Measurements from ENCODE around the gene DIS3L2. TPM values are rescaled to one million over a fixed set of nuclear protein-coding genes. Genes with fewer than 3 reads are reported as not detected.

The DIS3L2 gene
- total and polyA plus RNA-seq, 2 experiments from 2014 or later: 15.2 to 25.3 TPM

GRCh38 chr2:232353096-232353495 lies 391.6 kb downstream of the DIS3L2 start:
- no peaks in the 10 kb centered on the region for H3K79me2 ChIP-seq (replicated peaks; ENCODE audit: insufficient read depth)
- no peak overlapping the region for H3K4me2 ChIP-seq
- ATAC-seq: no peak
- no peaks in the 10 kb centered on the region for H3F3A ChIP-seq (replicated peaks; ENCODE audit: low read depth)
- no peak for DNase-seq (ENCODE audit: low spot score)
- Mint-ChIP-seq H3K9me3 (peaks cover 24% of the 10 kb centered on the region), H3K27ac (no peak overlapping the region), H3K27me3 (ENCODE audit: insufficient read depth, low read depth, poor library complexity) (peaks cover 30% of the 10 kb centered on the region), H3K4me3 (no peak overlapping the region), H3K36me3 (ENCODE audit: low read depth) (peaks cover 9% of the 10 kb centered on the region; the same call in 2 of the 3 replicates), H3K4me1 (no peaks in the 10 kb centered on the region)
- H3K36me3 ChIP-seq (ENCODE audit: insufficient read depth): 0 out of 2 replicates have a peak, but pooled peaks cover 5% of the 10 kb centered on the region
- no peaks in the 10 kb centered on the region for H3K9me2 ChIP-seq (ENCODE audit: insufficient read depth)
- H3K4me1 ChIP-seq (ENCODE audit: insufficient read depth): no peaks in the 10 kb centered on the region
- TF ChIP-seq ETS1 (IDR thresholded peaks at IDR 0.05) (no peak), ZNF114 (CRISPR knock-in tag; IDR thresholded peaks at IDR 0.05) (no peak), JUNB (IDR thresholded peaks at IDR 0.05; ENCODE audit: unreplicated experiment) (no peak), REST (IDR thresholded peaks at IDR 0.05; ENCODE audit: unreplicated experiment) (no peak), STAT1 (IDR thresholded peaks at IDR 0.05; ENCODE audit: unreplicated experiment) (no peak), NANOG (IDR thresholded peaks at IDR 0.05; ENCODE audit: borderline replicate concordance) (no peak), CTCF (conservative IDR thresholded peaks at IDR 0.05; ENCODE audit: low read depth in 2 of 2) (no peak), POLR2AphosphoS5 (IDR thresholded peaks at IDR 0.05; ENCODE audit: low read depth) (no peak), CREB1 (CRISPR knock-in tag; IDR thresholded peaks at IDR 0.05; ENCODE audit: low read depth) (no peak), ZNF331 (CRISPR knock-in tag; IDR thresholded peaks at IDR 0.05; ENCODE audit: low read depth) (no peak), ZNF462 (CRISPR knock-in tag; IDR thresholded peaks at IDR 0.05) (no peak), EZH2phosphoT487 (IDR thresholded peaks at IDR 0.05; ENCODE audit: unreplicated experiment) (no peak), EZH2 (IDR thresholded peaks at IDR 0.05; ENCODE audit: low read depth, unreplicated experiment) (no peak)
- H3K4me3 ChIP-seq: no peak overlapping the region
- peaks cover 22% of the 10 kb centered on the region for H3K27me3 ChIP-seq (ENCODE audit: insufficient read depth)
- no peaks in the 10 kb centered on the region for H4K20me1 ChIP-seq (replicated peaks; ENCODE audit: insufficient read depth)
- no peak overlapping the region for H3K27ac ChIP-seq (ENCODE audit: low read depth)
- no peak overlapping the region for H2AFZ ChIP-seq
